ENCODE measurements around the gene CCR5AS.
"Not testable (repeated sequence)": the region's sequence is repeated elsewhere in the genome, so short reads cannot be mapped to it uniquely, and the experiment has no call there.

CCR5AS gene

GRCh38 chr3:46417841-46418611 lies 11.2 kb upstream of the CCR5AS start:
- TF ChIP-seq GATA1 (IDR thresholded peaks at IDR 0.05; ENCODE audit: low read depth, low read length): no peak
- TF ChIP-seq POLR2A (IDR thresholded peaks at IDR 0.05; ENCODE audit: low read length): no peak
- no peak for DNase-seq

- TF ChIP-seq POLR2A (IDR thresholded peaks at IDR 0.05; ENCODE audit: low read length): no peak
- no peak for TF ChIP-seq GATA1 (IDR thresholded peaks at IDR 0.05; ENCODE audit: low read depth, low read length)
- DNase-seq: no peak
These were observed 10.1 kb upstream of the CCR5AS start for GRCh38 chr3:46416811-46417510.

GRCh38 chr3:46416125-46416810 lies 9.4 kb upstream of the CCR5AS start:
- peak; percentile 38 to 57 for DNase-seq
- TF ChIP-seq GATA1 (IDR thresholded peaks at IDR 0.05; ENCODE audit: low read depth, low read length) (no peak), POLR2A (IDR thresholded peaks at IDR 0.05; ENCODE audit: low read length) (no peak)

- TF ChIP-seq POLR2A (IDR thresholded peaks at IDR 0.05; ENCODE audit: low read length) (no peak), GATA1 (IDR thresholded peaks at IDR 0.05; ENCODE audit: low read depth, low read length) (no peak)
- DNase-seq: no peak
These were observed 7.9 kb upstream of the CCR5AS start for GRCh38 chr3:46414739-46415138.

- TF ChIP-seq GATA1 (IDR thresholded peaks at IDR 0.05; ENCODE audit: low read depth, low read length) (no peak), POLR2A (IDR thresholded peaks at IDR 0.05; ENCODE audit: low read length) (no peak)
- no peak for DNase-seq
These were observed 7.1 kb upstream of the CCR5AS start for GRCh38 chr3:46413951-46414350.

GRCh38 chr3:46412786-46413298 lies 6.0 kb upstream of the CCR5AS start:
- DNase-seq: no peak
- TF ChIP-seq GATA1 (IDR thresholded peaks at IDR 0.05; ENCODE audit: low read depth, low read length): no peak

GRCh38 chr3:46411271-46411670 lies 4.4 kb upstream of the CCR5AS start:
- no peak for TF ChIP-seq POLR2A (IDR thresholded peaks at IDR 0.05; ENCODE audit: low read length)
- TF ChIP-seq GATA1 (IDR thresholded peaks at IDR 0.05; ENCODE audit: low read depth, low read length): no peak
- DNase-seq: no peak

- DNase-seq: no peak
- TF ChIP-seq GATA1 (IDR thresholded peaks at IDR 0.05; ENCODE audit: low read depth, low read length): no peak
- TF ChIP-seq POLR2A (IDR thresholded peaks at IDR 0.05; ENCODE audit: low read length): peak; percentile 32
These were observed 3.8 kb upstream of the CCR5AS start for GRCh38 chr3:46410669-46411068.

- TF ChIP-seq GATA1 (IDR thresholded peaks at IDR 0.05; ENCODE audit: low read depth, low read length) (no peak), POLR2A (IDR thresholded peaks at IDR 0.05; ENCODE audit: low read length) (no peak)
- no peak for DNase-seq
These were observed 3.0 kb upstream of the CCR5AS start for GRCh38 chr3:46409739-46410489.

- peak; percentile 19 to 33 for DNase-seq
- TF ChIP-seq POLR2A (IDR thresholded peaks at IDR 0.05; ENCODE audit: low read length) (no peak), GATA1 (IDR thresholded peaks at IDR 0.05; ENCODE audit: low read depth, low read length) (no peak)
These were observed 2.0 kb upstream of the CCR5AS start for GRCh38 chr3:46408853-46409252.

GRCh38 chr3:46407970-46408369 lies 1.1 kb upstream of the CCR5AS start:
- peak; percentile 28 to 65 for DNase-seq
- no peak for TF ChIP-seq POLR2A (IDR thresholded peaks at IDR 0.05; ENCODE audit: low read length)

- peak in 1 of 2 experiments; percentile 67 for DNase-seq
- TF ChIP-seq GATA1 (IDR thresholded peaks at IDR 0.05; ENCODE audit: low read depth, low read length) (no peak), POLR2A (IDR thresholded peaks at IDR 0.05; ENCODE audit: low read length) (no peak)
These were observed 451 bp downstream of the CCR5AS start for GRCh38 chr3:46406443-46406787.

- no peak for DNase-seq
- TF ChIP-seq POLR2A (IDR thresholded peaks at IDR 0.05; ENCODE audit: low read length): no peak
- no peak for TF ChIP-seq GATA1 (IDR thresholded peaks at IDR 0.05; ENCODE audit: low read depth, low read length)
These were observed 1.4 kb downstream of the CCR5AS start for GRCh38 chr3:46405301-46406019.

- not testable (repeated sequence) for DNase-seq
These were observed 4.0 kb downstream of the CCR5AS start for GRCh38 chr3:46402902-46403301.

Data from erythroblast (primary cell).